ENCODE measurements around the gene NAPEPLD.

Gene NAPEPLD

GRCh38 chr7:103121641-103122040, 27.3 kb downstream of the NAPEPLD start:
- no peak overlapping the region for H3K4me3 ChIP-seq (ENCODE audit: low read depth, low read length)
- DNase-seq (ENCODE audit: low read depth), result no peak
- TF ChIP-seq CTCF (IDR thresholded peaks at IDR 0.05; ENCODE audit: low read depth, low read length, missing control alignments), result no peak
- in situ Hi-C loops (cut with HindIII; ENCODE audit: low sequenced_read_pairs), result no loop called here

DNA sequence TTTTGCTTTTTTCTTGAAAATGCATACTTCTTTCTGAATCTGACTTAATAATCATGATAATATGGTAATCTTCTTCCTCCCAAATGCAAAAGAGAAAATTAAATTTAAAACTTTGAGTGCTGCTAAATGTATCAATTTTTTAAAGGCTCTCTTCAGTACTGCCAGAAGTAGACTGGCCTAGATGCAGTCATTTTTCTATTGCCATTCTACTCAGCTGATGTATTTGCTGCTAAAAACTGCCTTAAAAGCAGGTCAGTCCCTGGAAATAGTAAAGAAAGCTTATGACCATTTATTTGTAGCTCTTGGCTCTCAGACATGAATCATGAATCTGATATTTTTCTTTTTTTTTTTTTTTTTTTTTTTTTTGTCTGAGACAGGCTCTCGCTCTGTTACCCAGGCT, 28.5 kb downstream of the NAPEPLD start:
- H3K4me3 ChIP-seq (ENCODE audit: low read depth, low read length), result no peak overlapping the region
- TF ChIP-seq CTCF (IDR thresholded peaks at IDR 0.05; ENCODE audit: low read depth, low read length, missing control alignments), result no peak
- no peak for DNase-seq (ENCODE audit: low read depth)
- in situ Hi-C loops (cut with HindIII; ENCODE audit: low sequenced_read_pairs), result no loop called here

GRCh38 chr7:103119791-103120291, 29.1 kb downstream of the NAPEPLD start:
- no peak for TF ChIP-seq CTCF (IDR thresholded peaks at IDR 0.05; ENCODE audit: low read depth, low read length, missing control alignments)
- no peak for DNase-seq (ENCODE audit: low read depth)
- in situ Hi-C loops (cut with HindIII; ENCODE audit: low sequenced_read_pairs), result no loop called here
- no peak overlapping the region for H3K4me3 ChIP-seq (ENCODE audit: low read depth, low read length)

GRCh38 chr7:103117465-103117864, 31.4 kb downstream of the NAPEPLD start:
- in situ Hi-C loops (cut with HindIII; ENCODE audit: low sequenced_read_pairs), result no loop called here
- DNase-seq (ENCODE audit: low read depth), result no peak
- H3K4me3 ChIP-seq (ENCODE audit: low read depth, low read length), result no peak overlapping the region
- no peak for TF ChIP-seq CTCF (IDR thresholded peaks at IDR 0.05; ENCODE audit: low read depth, low read length, missing control alignments)

GRCh38 chr7:103116991-103117390, 31.9 kb downstream of the NAPEPLD start:
- in situ Hi-C loops (cut with HindIII; ENCODE audit: low sequenced_read_pairs), result no loop called here
- DNase-seq (ENCODE audit: low read depth), result no peak
- H3K4me3 ChIP-seq (ENCODE audit: low read depth, low read length), result no peak overlapping the region
- no peak for TF ChIP-seq CTCF (IDR thresholded peaks at IDR 0.05; ENCODE audit: low read depth, low read length, missing control alignments)

GRCh38 chr7:103116511-103116910, 32.4 kb downstream of the NAPEPLD start:
- TF ChIP-seq CTCF (IDR thresholded peaks at IDR 0.05; ENCODE audit: low read depth, low read length, missing control alignments), result no peak
- DNase-seq (ENCODE audit: low read depth), result no peak
- in situ Hi-C loops (cut with HindIII; ENCODE audit: low sequenced_read_pairs), result no loop called here
- no peak overlapping the region for H3K4me3 ChIP-seq (ENCODE audit: low read depth, low read length)

GRCh38 chr7:103115771-103116170, 33.1 kb downstream of the NAPEPLD start:
- no peak for DNase-seq (ENCODE audit: low read depth)
- in situ Hi-C loops (cut with HindIII; ENCODE audit: low sequenced_read_pairs), result no loop called here
- no peak overlapping the region for H3K4me3 ChIP-seq (ENCODE audit: low read depth, low read length)
- no peak for TF ChIP-seq CTCF (IDR thresholded peaks at IDR 0.05; ENCODE audit: low read depth, low read length, missing control alignments)

Measured in astrocyte of the cerebellum (primary cell).